ENCODE data around the gene NFAM1.

GRCh38 chr22:42384506-42384905 lies 47.7 kb downstream of the NFAM1 start:
- TF ChIP-seq, protein P1, sequence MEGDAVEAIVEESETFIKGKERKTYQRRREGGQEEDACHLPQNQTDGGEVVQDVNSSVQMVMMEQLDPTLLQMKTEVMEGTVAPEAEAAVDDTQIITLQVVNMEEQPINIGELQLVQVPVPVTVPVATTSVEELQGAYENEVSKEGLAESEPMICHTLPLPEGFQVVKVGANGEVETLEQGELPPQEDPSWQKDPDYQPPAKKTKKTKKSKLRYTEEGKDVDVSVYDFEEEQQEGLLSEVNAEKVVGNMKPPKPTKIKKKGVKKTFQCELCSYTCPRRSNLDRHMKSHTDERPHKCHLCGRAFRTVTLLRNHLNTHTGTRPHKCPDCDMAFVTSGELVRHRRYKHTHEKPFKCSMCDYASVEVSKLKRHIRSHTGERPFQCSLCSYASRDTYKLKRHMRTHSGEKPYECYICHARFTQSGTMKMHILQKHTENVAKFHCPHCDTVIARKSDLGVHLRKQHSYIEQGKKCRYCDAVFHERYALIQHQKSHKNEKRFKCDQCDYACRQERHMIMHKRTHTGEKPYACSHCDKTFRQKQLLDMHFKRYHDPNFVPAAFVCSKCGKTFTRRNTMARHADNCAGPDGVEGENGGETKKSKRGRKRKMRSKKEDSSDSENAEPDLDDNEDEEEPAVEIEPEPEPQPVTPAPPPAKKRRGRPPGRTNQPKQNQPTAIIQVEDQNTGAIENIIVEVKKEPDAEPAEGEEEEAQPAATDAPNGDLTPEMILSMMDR (IDR thresholded peaks at IDR 0.05) = no peak
- TF ChIP-seq POLR2A (IDR thresholded peaks at IDR 0.05) (no peak), POLR2AphosphoS5 (IDR thresholded peaks at IDR 0.05) (no peak)
